GM06990 (cell line): Measurements from ENCODE around the gene TGOLN2.

Source experiments
- DNase-seq: peaks from one replicate; pipeline ENCODE4 v3.0.0-alpha.2; 2011; ENCODE audit not compliant: insufficient read length; ENCODE audit errors: extremely low read depth
- H3K27me3 ChIP-seq: replicated peaks from 2 replicates; pipeline ENCODE4 v1.6.0; 2011; ENCODE audit warnings: low read length; ENCODE audit not compliant: control insufficient read depth, insufficient read depth
- H3K36me3 ChIP-seq: 2 replicates; pipeline ENCODE4 v1.5.1; 2011; ENCODE audit warnings: low read length; ENCODE audit not compliant: control insufficient read depth, insufficient read depth
- H3K4me3 ChIP-seq: replicated peaks from 2 replicates; pipeline ENCODE4 v1.5.1; 2011; ENCODE audit warnings: low read depth, mild to moderate bottlenecking, control low read depth, low read length
- CTCF ChIP-seq: IDR thresholded peaks from 2 replicates; pipeline ENCODE4 v1.5.1; 2011; ENCODE audit warnings: low read length, control low read depth, mild to moderate bottlenecking, inconsistent platforms; ENCODE audit not compliant: insufficient read depth, poor library complexity, severe bottlenecking

TGOLN2 gene

GRCh38 chr2:85327822-85328617 is at the start of gene TGOLN2:
Gene TGOLN2, minus strand, starts transcription at chr2:85327989. Its CDS starts 27 bp downstream, at chr2:85327962.
- peak; percentile 4 for TF ChIP-seq CTCF
- no peaks in the 10 kb centered on the region for H3K27me3 ChIP-seq
- H3K4me3 ChIP-seq = peak within 1 kb of the TSS; percentile 91
- H3K36me3 ChIP-seq = peaks cover 11% of the 10 kb centered on the region
- peak; percentile 95 for DNase-seq

- Histone ChIP-seq H3K27me3 (no peaks in the 10 kb centered on the region), H3K36me3 (peaks cover 2% of the 10 kb centered on the region), H3K4me3 (no peak overlapping the region)
- no peak for DNase-seq
- no peak for TF ChIP-seq CTCF
Observed at GRCh38 chr2:85377083-85377482, 49.3 kb upstream of the TGOLN2 start.

- peaks cover 2% of the 10 kb centered on the region for H3K36me3 ChIP-seq
- no peaks in the 10 kb centered on the region for H3K27me3 ChIP-seq
- no peak for DNase-seq
- no peak overlapping the region for H3K4me3 ChIP-seq
- no peak for TF ChIP-seq CTCF
Observed at GRCh38 chr2:85376291-85377065, 48.7 kb upstream of the TGOLN2 start.

GRCh38 chr2:85371045-85371444 is 43.3 kb upstream of the TGOLN2 start:
- DNase-seq = no peak
- no peaks in the 10 kb centered on the region for H3K27me3 ChIP-seq
- H3K4me3 ChIP-seq = no peak overlapping the region
- H3K36me3 ChIP-seq = peaks cover 7% of the 10 kb centered on the region
- TF ChIP-seq CTCF = no peak

- no peaks in the 10 kb centered on the region for H3K27me3 ChIP-seq
- H3K36me3 ChIP-seq = peaks cover 8% of the 10 kb centered on the region
- no peak overlapping the region for H3K4me3 ChIP-seq
- no peak for DNase-seq
- TF ChIP-seq CTCF = no peak
Observed at GRCh38 chr2:85369500-85369899, 41.7 kb upstream of the TGOLN2 start.
